Measurements from ENCODE around the gene UBXN6.

UBXN6 gene

DNA sequence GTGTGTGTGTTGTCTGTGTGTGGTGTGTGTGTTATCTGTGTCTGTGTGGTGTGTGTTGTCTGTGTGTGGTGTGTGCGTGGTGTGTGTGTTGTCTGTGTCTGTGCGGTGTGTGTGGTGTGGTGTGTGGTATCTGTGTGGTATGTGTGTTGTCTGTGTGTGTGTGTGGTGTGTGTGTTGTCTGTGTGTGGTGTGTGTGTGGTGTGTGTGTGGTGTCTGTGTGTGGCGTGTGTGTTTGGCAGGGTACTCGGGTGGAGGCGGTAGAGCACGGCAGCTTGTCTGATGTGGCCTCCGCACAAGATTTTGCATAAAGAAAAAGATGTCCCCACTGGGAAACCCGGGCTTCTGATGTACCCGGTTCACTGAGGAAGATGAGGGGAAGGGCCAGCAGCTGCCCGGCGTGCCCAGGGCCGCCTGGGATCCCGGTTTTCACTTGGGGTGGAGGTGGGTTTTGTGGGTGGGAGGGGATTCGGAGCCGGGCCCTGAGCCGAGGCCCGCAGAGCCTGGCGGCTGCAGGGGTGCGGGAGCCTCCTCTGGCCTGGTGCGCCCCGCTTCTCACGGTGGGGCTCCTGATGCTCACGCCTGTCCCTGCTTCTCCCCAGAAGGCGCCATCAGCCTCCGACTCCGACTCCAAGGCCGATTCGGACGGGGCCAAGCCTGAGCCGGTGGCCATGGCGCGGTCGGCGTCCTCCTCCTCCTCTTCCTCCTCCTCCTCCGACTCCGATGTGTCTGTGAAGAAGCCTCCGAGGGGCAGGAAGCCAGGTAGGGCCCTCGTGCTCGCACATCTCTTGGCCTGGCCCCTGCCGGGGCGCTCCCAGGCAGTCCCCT, 35.7 kb upstream of the UBXN6 start:
- DNase-seq, result no peak

DNA sequence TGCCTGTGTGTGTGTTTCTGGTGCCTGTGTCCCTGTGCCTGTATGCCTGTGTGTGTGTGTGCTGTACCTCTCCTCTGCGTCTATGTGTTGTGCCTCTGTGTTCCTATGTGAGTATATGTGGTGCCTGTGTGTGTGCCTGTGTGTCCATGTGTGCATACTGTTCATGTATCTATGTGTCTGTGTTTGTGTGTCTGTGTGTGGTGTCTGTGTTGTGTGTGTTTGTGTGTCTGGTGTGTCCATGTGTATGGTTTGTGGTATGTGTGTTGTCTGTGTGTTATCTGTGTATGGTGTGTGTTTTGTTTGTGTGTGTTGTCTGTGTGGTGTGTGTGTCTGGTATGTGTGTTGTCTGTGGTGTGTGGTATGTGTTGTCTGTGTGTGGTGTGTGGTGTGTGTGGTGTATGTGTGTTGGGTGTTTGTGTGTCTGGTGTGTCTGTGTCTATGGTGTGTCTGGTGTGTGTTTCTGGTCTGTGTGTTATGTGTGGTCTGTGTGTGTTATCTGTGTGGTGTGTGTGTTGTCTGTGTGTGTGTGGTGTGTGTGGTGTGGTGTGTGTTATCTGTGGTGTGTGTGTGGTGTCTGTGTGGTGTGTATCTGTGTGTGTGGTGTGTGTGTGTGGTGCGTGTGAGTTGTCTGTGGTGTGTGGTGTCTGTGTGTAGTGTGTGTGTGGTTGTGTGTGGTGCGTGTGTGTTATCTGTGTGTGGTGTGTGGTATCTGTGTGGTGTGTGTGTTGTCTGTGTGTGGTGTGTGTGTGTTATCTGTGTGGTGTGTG, 34.9 kb upstream of the UBXN6 start:
- DNase-seq, result no peak

DNA sequence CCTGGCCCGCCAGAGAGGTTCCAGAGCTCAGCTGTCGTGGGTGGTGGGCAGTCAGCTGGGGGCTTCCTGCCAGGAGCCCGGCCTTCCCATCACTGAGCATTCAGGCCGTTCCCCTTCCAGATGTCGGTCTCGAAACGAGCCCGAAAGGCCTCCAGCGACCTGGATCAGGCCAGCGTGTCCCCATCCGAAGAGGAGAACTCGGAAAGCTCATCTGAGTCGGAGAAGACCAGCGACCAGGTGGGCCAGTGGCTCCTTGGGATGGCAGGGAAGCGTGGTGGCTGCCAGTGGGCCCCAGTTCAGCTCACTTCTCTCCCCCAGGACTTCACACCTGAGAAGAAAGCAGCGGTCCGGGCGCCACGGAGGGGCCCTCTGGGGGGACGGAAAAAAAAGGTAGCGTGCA, 33.9 kb upstream of the UBXN6 start:
- DNase-seq, result no peak

DNA sequence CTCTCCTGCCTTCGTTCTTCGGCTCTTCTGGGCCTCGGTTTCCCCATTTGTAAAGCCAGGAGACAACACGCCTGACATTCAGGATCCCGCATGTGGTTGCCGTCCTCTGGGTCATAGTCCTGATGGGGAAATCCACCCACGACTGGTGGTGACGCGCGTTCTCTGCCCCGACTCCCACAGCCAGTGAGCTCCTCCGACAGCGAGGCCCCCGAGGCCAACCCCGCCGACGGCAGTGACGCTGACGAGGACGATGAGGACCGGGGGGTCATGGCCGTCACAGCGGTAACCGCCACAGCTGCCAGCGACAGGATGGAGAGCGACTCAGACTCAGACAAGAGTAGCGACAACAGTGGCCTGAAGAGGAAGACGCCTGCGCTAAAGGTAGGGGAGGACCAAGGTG, 30.9 kb upstream of the UBXN6 start:
- DNase-seq, result no peak

DNA sequence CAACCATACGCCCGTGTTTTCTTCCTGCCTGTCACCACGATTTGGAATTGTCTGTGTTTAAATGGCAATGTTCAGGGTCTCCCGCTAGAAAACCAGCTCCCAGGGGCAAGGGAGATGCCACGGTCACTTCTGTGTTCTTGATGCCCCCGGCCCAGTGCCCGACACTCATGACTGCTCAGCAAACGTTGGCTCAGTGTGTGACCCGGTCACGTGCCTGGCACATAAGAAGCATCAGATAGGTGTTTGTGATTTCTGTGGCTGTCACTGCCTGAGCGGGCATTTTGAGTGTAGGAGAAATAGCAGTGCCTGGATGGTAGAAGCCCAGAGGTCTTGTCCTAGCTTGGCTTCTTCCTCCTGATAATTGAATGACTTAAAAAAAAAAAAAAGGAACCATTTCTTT, 30.0 kb upstream of the UBXN6 start:
- no peak for DNase-seq

DNA sequence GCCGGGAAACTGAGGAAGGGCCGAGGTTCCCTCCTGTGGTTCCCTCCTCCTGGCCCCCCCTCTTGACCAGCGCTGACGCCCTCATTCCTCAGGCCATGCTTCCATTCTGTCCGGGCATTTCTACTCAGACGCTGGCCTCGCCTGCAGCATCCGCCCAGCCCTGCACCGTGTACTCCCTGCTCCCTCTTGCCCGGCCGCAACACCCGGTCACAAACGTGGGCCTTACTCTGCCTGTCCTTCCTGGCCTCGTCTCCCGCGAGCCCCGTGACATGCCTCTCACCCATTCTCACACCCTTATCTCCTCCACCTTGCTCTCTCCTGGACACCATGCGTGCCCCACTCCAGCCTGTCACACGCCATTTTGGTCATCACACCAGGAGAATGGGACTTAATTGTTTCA, 25.8 kb upstream of the UBXN6 start:
- no peak for DNase-seq

DNA sequence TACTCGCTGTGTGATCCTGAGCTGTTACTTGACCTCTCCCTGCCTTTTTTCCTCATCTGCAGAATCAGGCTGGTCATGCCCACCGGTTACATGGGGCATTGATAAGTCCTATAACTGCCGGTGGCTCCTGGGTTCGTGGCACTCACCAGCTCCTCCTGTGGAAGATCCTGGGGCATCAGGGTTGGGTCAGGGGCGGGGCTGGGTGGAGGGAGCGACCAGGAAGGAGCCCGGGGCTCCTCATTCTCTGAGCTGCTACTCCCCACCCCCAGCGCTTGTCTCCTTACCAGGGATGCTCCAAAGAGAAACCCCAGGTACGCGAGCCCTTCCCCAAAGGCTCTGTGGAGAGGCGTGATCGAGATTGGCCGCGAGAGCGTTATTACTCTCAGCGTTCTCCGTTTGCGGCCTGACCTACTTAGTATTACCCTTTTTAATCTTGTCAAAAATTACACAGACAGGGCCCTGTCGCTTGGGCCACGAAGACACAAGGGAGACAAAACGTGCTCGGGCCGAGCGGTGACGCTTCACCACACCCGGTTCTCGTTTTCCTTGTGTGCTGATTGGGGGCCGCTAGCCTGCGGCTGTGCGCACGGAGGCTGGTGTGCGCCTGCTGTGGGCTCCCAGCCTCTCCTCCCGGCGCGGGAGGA, 25.2 kb upstream of the UBXN6 start:
- no peak for DNase-seq

DNA sequence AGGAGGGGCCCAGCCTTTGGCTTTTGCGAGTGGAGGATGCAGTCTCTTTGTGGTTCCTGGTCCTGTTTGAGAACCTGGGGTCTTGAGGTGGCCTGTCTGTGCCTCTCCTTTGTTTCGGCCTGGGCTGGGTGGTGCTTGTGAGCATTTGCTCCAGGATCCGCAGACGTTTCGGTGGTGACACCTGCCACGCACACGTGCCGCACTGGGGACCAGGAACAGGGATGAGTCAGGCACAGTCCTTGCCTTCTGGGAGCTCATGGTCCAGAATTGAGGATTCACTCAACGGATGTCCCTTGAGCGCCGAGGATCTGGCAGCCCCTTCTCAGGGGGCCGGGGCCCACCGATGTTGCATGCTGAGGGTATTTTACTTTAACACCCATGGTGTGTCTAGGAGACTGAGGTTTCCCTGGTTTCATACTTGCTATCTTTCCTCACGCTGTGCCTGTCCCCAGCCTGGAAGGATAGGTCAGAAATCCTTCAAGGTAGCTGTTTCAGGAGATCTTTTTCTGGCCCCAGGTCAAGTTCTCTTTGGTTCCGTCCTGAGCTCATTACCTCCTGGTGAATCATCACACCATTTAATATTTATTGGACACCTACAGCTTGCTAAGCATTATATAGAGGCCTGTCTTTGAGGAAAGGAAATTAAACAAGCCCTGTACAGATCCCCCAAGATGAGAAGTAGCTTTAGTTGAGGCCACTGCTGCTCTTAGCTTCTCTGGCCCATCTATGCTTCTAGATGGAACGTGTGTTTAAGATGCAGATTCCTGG, 19.6 kb upstream of the UBXN6 start:
- DNase-seq, result no peak

DNA sequence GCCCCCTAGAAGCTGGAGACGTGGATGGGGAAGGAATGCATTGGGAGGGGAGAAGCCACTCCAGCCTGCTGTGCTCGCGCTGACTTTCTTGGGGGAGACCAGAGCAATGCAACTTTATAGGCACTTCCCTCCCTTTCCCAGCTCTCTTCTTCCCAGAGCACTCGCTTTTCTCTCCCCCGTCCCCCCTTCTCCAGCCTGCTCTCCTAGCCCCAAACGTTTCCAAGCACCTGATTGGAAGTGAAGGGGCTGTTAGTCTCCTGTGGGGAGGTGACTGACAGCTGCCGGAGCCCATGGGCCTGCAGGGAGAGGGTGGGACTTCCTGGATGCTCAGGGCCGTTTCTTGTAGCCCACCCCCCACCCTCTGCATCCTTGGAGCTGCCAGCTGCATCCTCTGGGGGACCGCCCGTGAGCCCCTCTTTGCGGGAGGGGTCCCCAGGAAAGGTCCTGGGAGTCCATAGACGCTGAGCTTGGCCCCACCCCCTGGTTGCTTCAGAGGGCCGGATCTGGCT, 17.0 kb upstream of the UBXN6 start:
- peak; percentile 94 for DNase-seq

DNA sequence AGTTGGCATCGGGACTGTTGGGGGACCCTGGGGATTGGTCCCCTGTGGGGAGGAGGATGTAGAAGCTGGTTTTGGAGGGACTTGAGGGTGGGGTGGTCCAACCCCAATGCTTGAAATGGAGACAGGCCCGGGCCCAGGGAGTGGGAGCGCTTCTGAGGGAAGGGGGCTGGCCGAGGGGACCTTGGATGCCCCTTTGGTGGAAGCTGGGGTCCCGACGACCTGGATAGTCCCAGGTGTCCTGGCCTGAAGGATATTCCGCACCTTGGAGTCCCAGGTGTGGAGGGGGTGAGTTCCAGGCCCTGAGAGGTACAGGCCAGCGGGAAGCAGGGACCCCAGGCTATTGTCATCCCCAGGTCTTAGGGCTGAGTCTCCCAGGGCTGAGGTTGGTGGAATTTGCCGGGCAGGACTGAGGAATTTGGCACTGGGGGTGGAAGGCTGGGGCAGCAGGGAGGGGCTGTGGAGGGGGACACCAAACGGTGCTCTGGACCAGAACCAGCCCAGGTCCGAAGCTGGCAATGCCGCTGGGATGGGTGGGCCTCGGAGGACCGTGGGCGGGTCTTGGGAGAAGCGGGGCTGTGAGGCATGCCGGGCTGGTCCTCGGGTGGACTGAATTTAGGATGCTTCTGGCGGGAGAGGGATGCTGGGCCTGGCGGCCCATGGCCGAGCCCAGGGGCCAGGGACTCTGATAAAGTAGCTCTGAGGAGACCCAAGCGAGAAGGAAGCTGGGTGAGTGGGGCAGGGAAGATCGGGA, 16.3 kb upstream of the UBXN6 start:
- no peak for DNase-seq

DNA sequence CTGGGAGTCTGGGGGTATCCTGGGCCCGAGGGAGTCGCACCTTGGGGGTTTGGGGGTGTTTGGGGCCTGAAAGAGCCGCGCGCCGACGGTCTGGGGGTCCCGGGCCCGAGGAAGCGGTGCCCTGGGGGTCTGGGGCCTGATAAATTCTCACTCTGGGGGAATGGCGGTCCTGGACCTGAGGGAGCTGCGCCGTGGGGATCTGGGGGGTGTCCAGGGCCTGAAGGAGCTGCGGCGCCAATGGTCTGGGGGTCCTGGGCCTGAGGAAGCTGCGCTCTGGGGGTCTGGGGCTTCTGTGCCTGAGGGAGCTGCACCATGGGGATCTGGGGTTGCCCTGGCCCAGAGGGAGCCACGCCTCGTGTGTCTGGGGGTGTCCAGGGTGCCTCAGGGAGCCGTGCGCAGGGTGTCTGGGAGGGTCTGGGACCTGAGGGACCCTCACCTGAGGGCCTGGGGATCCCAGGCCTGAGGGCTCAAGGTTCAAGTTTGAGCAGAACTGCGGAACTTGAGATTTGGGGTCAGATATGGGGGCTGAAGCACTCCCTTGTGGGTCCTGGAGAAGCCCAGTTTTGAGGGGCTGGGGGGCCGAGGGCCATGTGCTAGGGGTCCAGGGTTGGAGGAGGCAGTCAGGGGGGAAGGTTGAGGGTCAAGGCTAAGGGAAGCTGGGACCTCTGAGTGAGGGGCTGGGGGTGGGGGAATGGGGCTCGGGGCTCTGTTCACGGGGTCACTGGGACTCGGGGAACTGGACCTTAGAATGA, 15.6 kb upstream of the UBXN6 start:
- no peak for DNase-seq

DNA sequence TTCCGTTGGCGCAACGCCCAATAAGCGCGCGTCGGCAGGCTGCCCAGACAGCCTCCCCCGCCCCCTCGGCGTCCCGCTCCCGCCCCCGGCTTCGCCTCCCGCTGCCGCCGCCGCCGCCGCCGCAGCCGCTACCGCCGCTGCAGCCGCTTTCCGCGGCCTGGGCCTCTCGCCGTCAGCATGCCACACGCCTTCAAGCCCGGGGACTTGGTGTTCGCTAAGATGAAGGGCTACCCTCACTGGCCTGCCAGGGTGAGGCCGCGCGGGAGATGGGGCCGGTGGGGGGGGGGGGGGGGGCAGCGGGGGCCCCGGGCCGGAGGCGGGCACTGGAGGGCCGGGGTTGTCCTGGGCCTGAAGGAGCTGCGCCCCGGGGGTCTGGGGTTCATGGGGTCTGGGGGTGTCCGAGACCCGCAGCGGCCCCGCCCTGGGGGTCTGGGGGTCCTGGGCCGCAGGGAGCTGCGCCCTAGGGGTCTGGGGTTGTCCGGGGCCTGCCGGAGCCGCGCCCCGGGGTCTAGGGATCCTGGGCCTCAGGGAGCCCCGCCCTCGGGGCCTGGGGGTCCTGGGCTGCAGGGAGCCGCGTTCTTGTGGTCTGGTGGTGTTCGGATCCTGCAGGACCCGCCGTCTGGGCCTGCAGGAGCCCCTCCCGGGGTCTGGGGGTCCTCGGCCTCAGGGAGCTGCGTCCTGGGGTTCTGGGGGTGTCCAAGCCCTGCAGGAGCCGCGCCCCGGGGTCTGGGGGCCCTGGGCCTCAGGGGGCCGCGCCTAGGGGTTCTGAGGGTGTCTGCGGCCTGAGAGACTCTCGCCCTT, 14.8 kb upstream of the UBXN6 start, which contains the start of gene HDGFL2:
Gene HDGFL2, plus strand, starts transcription at position 124 of the 801 bp plus-strand sequence. Its CDS starts 54 bp downstream, at position 178.
- DNase-seq, result no peak

DNA sequence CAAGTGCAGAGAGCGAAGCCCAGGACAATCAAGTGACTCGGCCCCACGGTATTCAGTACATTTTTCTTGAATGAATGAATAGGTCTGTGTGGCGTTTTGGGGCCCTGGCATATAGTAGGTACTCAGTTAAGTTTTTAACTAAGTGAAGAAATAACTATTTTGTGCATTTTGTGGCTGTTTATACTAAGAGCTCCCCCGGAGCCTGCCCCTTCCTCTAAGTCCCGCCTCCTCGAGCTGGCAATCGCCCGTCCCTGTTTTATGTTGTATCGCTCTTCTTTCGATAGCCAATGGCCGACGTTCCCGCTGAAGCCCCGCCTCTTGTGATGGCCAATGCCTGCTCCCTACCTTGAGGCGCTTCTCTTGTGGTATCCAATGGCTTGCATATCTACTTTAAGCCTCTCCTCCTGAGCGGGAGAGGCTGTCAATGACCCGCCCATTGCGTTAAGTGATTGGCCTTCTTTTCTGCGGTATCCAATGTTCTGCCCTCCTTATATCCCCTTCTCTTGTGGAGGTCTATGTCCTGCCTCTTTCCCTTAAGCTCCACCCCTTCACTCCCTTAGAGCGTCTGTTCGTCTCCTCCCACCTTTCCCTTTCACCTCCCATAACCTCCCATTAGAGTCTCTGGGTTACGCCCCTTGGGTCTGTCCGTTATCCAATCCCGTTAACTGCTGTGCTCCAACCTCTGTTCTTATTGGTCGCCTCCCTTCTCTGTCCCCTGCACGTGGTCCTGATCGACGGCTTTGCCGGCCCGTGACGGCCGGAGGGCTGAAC, 14.0 kb upstream of the UBXN6 start:
- peak; percentile 100 for DNase-seq

DNA sequence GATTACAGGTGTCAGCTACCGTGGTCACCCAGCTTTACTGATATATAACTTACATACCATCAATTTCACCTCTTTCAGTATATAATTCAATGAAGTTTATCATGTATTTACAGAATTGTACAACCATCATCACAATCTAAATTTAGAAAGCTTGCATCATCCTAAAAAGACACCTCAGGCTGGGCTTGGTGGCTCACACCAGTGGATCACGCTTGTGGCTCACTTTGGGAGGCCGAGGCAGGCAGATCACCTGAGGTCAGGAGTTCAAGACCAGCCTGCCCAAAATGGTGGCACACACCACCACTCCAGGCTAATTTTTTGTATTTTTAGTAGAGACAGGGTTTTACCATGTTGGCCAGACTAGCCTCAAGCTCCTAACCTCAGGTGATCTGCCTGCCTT, 10.2 kb upstream of the UBXN6 start:
- DNase-seq, result no peak

DNA sequence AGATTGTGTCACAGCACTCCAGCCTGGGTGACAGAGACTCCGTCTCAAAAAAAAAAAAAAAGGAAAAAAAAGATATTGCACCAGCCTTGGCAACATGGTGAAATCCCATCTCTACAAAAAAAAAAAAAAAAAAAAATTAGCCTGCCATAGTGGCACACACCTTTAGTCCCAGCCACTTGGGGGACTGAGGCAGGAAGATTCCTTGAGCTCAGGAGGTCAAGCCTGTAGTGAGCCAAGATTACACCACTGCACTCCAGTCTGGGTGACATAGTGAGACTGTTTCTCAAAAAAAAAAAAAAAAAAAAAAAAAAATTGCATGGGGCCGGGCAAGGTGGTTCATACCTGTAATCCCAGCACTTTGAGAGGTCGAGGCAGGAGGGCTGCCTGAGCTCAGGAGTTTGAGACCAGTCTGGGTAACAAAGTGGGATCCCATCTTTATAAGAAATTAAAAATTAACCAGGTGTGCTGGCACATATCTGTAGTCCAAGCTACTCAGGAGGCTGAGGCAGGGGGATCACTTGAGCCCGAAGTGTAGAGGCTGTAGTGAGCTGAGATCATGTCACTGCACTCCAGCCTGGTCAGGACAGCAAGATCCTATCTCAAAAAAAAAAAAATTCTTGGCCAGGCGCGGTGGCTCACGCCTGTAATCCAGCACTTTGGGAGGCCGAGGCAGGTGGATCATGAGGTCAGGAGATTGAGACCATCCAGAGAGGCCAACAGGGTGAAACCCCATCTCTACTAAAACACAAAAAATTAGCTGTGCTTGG, 7.4 kb upstream of the UBXN6 start:
- DNase-seq, result peak; percentile 22

DNA sequence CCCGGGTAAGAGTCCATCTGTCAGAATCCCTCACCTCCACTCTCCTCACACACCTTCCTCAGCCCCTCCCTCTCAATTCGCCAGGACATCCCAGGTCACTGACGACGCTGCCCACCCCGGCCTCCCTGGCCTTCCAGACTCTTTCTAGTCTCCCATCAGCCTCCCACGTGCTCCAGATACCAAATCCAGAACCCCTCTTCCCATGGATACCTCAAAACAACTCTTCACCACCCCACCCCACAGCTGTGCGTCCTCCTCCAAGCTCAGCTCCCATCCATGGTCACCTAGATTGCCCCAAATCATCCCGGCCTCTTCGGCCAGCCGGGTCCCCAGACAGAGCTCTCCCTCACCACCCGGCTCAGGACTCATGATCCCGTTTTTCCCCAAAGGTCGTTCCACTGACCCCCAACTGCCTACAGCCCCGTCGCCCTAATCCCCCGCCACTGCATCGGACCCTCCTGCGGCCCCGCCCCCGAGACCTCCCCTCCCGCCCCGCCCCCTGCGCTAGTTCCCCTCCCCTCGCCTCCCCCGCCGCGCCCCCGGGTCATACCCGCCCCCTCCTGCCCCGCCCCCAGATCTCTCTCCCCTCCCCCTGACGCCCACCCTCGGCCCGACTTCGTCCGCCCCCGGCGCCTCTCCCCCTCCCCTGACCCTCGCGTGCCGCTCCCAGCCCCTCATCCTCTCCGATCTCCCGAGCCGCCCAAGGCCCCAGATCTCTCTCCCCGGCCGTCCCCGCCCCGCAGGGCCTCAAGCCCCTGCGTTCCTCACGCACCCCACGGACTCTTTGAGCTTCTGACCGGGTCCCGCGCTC, 546 bp downstream of the UBXN6 start:
- DNase-seq, result peak; percentile 91

DNA sequence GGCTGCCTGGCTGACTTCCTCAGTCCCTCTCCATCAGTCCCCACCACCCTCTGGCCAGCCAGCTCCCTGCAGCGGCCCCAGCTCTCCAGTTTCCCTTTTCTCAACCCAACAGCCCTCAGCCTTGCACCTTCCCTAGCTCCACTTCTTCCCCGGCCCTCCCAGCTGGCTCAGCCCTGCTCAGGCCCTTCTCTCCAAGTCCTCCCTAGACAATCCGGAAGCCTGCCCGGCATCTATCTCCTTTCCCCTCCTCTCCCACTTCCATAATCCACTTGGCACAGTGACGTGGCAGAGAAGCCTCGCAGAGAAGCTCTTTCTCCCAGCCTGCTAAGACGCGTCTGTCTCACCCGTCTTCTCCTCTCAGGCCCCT, 1.1 kb downstream of the UBXN6 start:
- no peak for DNase-seq

Measured in NCI-H2171 treated with DMSO at 0.1 percent for 48 hours (cell line).